ENCODE data around the gene USP31.
"Not testable (repeated sequence)": the region's sequence is repeated elsewhere in the genome, so short reads cannot be mapped to it uniquely, and the experiment has no call there.

Gene USP31

DNA sequence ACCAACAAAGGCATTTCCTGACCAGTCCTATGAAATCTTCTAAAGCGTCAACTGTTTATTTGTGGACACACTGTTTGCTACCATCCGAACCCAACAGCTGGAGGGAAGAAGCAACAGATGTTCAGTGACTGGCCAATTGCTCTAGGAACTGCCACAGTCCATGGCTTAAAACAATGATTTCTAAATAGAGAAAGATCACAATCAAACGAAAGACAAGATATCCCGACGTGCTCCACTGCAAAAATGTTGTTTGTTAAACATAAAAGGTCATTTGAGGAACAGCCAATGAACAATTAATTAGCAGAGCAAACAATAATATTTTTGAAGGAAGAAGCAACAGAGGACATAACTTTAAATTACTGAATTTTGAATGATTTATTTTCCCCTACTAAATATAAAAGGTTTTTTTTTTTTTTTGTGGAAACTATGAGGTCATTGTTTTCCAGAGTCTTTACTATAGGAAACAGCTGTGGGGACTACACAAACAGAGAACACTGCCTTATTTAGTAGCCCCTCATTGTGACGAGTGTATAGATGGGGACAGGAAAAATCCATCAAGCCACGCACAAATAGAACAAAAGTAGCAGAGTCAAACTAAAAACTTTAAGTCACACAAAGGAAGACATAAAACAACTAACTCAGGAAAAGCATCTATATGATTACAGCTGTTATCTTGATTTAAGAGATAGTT is 17.2 kb downstream of the USP31 start:
- no peak for DNase-seq

- no peak for DNase-seq
Observed at GRCh38 chr16:23131436-23131835, 17.8 kb downstream of the USP31 start.

GRCh38 chr16:23131036-23131435 is 18.2 kb downstream of the USP31 start:
- DNase-seq = no peak

GRCh38 chr16:23129686-23130085 is 19.6 kb downstream of the USP31 start:
- no peak for DNase-seq

DNA sequence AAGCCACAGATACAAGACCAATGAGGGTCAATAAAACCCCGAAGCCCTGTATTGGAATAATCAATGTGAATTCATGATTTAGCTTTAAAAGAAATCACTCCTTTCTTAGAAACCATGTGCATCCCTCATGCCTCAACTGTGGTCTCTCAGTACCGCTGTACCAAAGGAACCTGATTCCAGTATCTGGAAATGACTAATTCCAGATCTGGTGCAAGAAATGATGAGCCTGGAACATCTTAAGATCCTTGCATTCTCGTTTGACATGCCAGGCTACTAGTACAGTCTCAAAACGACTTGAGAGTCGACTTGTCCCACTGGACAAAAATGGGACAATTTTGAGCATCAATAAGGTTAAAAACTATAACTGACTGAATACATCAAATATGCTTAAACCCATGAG is 21.2 kb downstream of the USP31 start:
- no peak for DNase-seq

DNA sequence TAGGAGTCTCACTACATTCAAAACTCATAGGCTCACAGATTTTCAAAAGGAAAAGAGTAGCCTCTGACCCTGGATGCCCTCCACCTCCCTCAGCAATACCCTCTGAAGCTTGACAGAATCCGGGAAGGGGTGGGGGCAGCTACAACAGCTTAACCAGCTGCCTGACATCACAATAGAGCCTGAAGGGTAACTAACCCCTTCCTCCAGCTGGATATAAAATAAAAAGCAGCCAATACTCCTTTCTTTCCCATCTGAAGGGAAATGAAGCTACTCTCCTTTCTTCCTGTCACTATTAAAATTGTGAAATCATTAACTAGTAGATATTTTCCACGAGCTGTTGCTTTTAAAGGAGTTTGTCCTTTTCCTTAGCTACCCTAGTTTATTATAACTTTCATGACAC is 24.0 kb downstream of the USP31 start:
- no peak for DNase-seq

DNA sequence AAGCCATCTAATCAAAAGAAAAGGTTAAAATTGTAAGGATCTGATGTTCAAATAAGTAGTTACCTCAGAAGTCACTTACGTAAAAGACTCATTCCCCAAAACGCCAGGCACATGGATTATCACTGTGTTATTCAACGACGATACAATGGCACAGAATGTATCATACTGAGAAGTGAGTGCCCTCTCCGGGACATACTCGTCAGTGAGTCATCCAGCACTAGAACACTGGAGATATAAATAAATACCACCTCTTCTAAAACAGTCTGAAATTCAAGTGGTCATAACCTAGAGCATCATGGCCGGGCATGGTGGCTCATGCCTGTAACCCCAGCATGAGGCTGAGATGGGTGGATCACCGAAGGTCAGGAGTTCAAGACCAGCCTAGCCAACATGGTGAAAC is 24.9 kb downstream of the USP31 start:
- peak; percentile 67 for DNase-seq

GRCh38 chr16:23122144-23122543 is 27.1 kb downstream of the USP31 start:
- no peak for DNase-seq

DNA sequence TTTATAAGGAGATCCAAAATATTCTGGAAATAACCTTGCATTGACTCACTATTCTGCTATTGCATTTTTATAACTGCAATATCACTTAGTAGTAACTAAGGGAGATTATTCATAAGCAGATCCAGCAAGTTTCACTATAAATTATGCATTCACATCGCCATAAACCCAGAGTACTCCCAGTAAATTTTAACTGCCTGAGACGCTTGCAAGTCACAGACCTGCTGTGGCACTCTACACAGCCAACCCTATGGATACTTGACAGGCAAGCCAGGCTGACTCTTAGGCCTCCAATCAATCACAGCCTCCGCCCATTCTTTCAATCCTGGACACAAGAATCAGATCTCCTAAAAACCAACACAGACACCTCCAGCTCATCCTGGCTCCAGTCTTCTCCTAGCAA is 28.2 kb downstream of the USP31 start:
- no peak for DNase-seq

DNA sequence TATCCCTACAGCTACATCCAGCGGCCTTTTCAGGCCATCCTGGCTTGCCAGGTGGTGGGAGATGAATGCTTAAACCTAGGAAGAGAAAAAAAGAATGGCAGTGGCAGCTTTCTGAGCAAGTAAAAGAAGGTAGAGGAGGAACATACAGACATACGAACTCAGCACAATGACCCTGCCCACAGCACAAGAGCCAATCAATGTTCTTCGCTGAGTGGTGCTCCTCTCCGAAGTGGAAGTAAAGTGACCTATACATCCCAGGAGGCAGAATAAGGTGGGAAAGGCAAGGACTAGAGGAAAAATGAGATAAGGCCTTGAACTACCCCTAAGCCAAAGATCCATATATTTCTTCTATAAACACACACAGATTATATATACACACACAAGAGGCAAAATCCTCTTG is 28.7 kb downstream of the USP31 start:
- DNase-seq = no peak

GRCh38 chr16:23119570-23119969 is 29.7 kb downstream of the USP31 start:
- DNase-seq = no peak

- DNase-seq = no peak
Observed at GRCh38 chr16:23114131-23114904, 34.9 kb downstream of the USP31 start.

- DNase-seq = no peak
Observed at GRCh38 chr16:23113185-23113584, 36.1 kb downstream of the USP31 start.

- no peak for DNase-seq
Observed at GRCh38 chr16:23110257-23110899, 38.9 kb downstream of the USP31 start.

GRCh38 chr16:23107936-23108335 is 41.3 kb downstream of the USP31 start:
- DNase-seq = no peak

DNA sequence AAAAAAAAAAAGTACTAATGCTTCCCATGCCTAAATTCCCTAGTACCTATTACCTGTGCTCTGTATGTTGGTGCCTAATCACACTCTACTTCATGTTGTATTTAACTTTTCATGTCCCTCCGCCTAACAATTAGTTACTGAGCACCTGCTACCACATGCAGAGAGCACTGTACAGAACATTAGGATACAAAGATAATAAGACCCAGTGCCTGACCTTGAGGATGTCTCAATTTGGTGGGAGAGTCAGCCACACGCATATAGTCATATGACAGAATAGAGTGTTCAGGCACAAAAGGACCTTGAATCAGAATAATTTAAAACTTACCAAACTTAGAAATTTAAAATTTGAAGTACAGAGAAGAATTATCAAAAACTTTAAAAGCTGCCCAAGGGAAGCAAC is 42.1 kb downstream of the USP31 start:
- DNase-seq = no peak

GRCh38 chr16:23105309-23105708 is 43.9 kb downstream of the USP31 start:
- no peak for DNase-seq

DNA sequence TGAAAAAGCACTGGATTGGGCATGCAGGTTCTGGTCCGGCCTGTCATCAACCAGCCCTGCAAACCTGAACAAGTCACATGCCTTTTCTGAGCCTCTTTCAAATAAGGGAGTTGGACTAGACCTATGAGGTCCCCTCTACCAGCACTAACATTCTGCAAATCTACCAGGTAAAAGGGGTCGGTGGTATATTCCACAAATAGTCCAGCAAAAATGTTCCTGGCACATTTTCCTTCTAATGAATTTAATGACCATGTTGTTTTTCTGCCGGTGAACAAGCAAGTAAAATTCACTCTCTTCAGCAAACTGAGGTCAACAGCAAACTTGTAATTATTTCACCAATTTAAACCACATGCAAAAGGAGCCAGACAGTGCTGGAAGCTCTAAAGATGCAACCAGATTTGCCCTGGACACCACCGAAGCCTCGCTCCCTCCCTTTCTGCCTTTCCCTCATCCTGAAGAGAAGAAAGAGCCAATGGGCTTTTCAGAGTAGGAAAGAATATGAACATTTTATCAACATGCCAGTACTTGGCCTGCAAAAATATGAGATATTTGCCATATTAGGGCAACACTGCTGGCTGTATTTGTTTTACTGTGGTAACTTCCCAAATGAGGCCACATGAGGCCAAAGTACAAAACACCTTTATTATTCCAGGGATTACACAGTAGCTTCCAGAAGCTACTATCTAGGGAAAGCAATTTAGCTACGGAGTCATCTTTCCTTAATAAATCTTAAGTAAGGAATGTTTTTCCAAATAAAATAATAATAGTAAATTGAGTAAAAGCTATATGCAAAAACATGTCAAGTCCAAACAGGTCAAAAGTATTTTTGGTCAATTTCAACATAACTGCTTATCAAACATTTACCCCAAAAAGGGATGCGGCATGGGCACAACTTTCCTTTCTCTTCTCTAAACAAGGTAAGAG is 45.0 kb downstream of the USP31 start:
- no peak for DNase-seq

GRCh38 chr16:23103603-23104002 is 45.6 kb downstream of the USP31 start:
- no peak for DNase-seq

- no peak for DNase-seq
Observed at GRCh38 chr16:23101012-23101550, 48.2 kb downstream of the USP31 start.

DNA sequence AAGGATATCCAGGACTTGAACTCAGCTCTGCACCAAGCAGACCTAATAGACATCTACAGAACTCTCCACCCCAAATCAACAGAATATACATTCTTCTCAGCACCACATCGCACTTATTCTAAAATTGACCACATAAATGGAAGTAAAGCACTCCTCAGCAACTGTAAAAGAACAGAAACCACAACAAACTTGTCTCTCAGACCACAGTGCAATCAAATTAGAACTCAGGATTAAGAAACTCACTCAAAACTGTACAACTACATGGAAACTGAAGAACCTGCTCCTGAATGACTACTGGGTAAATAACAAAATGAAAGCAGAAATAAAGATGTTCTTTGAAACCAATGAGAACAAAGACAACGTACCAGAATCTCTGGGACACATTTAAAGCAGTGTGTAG is 52.8 kb downstream of the USP31 start:
- DNase-seq = not testable (repeated sequence)

- not testable (repeated sequence) for DNase-seq
Observed at GRCh38 chr16:23094136-23094535, 55.1 kb downstream of the USP31 start.

GRCh38 chr16:23092801-23093117 is 56.5 kb downstream of the USP31 start:
- DNase-seq = no peak
